Panc1 (cell line): Measurements from ENCODE around the gene TMEM131. TPM values are rescaled to one million over a fixed set of nuclear protein-coding genes. Genes with fewer than 3 reads are reported as not detected.

Experiments used
- ATAC-seq: fragments of 200-7000 bp; cut with Tn5 transposase; 2 replicates; pipeline ENCODE4 v1.9.1; 2020; ENCODE audit warnings: mild to moderate bottlenecking, moderate library complexity
- BruUV-seq: library from RNA; stranded (reverse); fragments of 400-500 nt; replicated peaks from 2 replicates; lab custom pipeline; 2021; lab: Mats Ljungman, UMichigan
- CTCF ChIA-PET: fragments of 300-600 bp; sonication (Branson Sonifier 250); formaldehyde crosslinking; loops from one replicate; lab custom pipeline; 2022; ENCODE audit warnings: antibody characterized with exemption; lab: Charles Lee
- POLR2A ChIA-PET: fragments of 300-600 bp; sonication (Branson Sonifier 250); formaldehyde crosslinking; loops from one replicate; lab custom pipeline; 2022; ENCODE audit warnings: antibody characterized with exemption; lab: Charles Lee
- DNase-seq: peaks from one replicate; pipeline ENCODE4 v3.0.0-alpha.2; 2010; ENCODE audit warnings: low read depth, low spot score
- H3K27ac ChIP-seq: 2 replicates; pipeline ENCODE4 v1.5.1; 2011; ENCODE audit warnings: mild to moderate bottlenecking, low read length, inconsistent platforms
- H3K27me3 ChIP-seq: fragments of 200-500 bp; sonication (Bioruptor generic); 2 replicates; pipeline ENCODE4 v1.6.0; 2014; ENCODE audit warnings: low read length, inconsistent platforms; ENCODE audit not compliant: control insufficient read depth, insufficient read depth
- H3K36me3 ChIP-seq: fragments of 200-500 bp; sonication (Bioruptor generic); 2 replicates; pipeline ENCODE4 v1.5.1; 2014; ENCODE audit warnings: inconsistent platforms, mild to moderate bottlenecking, low read length, moderate library complexity; ENCODE audit not compliant: control insufficient read depth, insufficient read depth
- H3K4me1 ChIP-seq: 2 replicates; pipeline ENCODE4 v1.5.1; 2011; ENCODE audit warnings: inconsistent platforms, mild to moderate bottlenecking, low read length, moderate library complexity; ENCODE audit not compliant: control insufficient read depth, insufficient read depth
- H3K4me3 ChIP-seq, 2 experiments: 2 replicates each; pipeline ENCODE4 v1.5.1; 2011 to 2012; ENCODE audit warnings: low read depth in 2 of 2, low read length in 2 of 2, mild to moderate bottlenecking in 2 of 2, inconsistent platforms in 1 of 2, moderate library complexity in 1 of 2
- H3K9me3 ChIP-seq: fragments of 200-500 bp; sonication (Bioruptor generic); 2 replicates; pipeline ENCODE4 v1.5.1; 2014; ENCODE audit warnings: low read depth, mild to moderate bottlenecking, inconsistent platforms, low read length, moderate library complexity; ENCODE audit not compliant: control insufficient read depth, insufficient read depth
- CTCF ChIP-seq: fragments of 450-650 bp; IDR thresholded peaks from 2 replicates; pipeline ENCODE4 v1.5.1; 2017; ENCODE audit warnings: mild to moderate bottlenecking
- POLR2AphosphoS5 ChIP-seq: IDR thresholded peaks from 2 replicates; pipeline ENCODE4 v1.6.1; 2012; ENCODE audit warnings: mild to moderate bottlenecking, low read depth, low read length, moderate library complexity
- REST ChIP-seq, 2 experiments: IDR thresholded peaks; 2 replicates each; pipeline ENCODE4 v1.6.1; 2011 to 2012; ENCODE audit warnings: low read depth in 2 of 2, control low read depth in 1 of 2, low read length in 1 of 2, mild to moderate bottlenecking in 1 of 2, moderate library complexity in 1 of 2; ENCODE audit not compliant: insufficient read depth in 1 of 2
- SIN3A ChIP-seq: IDR thresholded peaks from 2 replicates; pipeline ENCODE4 v1.6.1; 2012; ENCODE audit warnings: low read depth, mild to moderate bottlenecking, low read length, moderate library complexity, borderline replicate concordance; ENCODE audit not compliant: insufficient read depth
- TCF7L2 ChIP-seq: IDR thresholded peaks from 2 replicates; pipeline ENCODE4 v1.6.1; 2011; ENCODE audit warnings: mild to moderate bottlenecking, low read depth, low read length, inconsistent platforms
- in situ Hi-C: cut with HindIII; loops from 2 replicates; pipeline ENCODE4 v1.10.0; 2016; ENCODE audit warnings: low sequenced_read_pairs, low pct_unique_long_range_greater_than_20kb
- intact Hi-C: fragments of 100-400 bp; cut with micrococcal nuclease; formaldehyde crosslinking; loops from one replicate; pipeline ENCODE4 v1.10.0; 2022; ENCODE audit not compliant: unreplicated experiment
- total RNA-seq: library from RNA; stranded (reverse); gene quantifications from one replicate; pipeline ENCODE4 v1.2.1, GENCODE V29; 2021; ENCODE audit not compliant: unreplicated experiment

Gene TMEM131
- total RNA-seq, 1 experiment from 2014 or later, result 43.4 TPM

GRCh38 chr2:98012561-98012991 lies 16.8 kb upstream of the TMEM131 start:
- ChIA-PET POLR2A (no interaction called here), CTCF (interaction anchor here (0.6 kb wide), 1 partner anchor 175 kb away, joined by 5 read pairs; no protein-coding TSS in a partner anchor)
- Histone ChIP-seq H3K27ac (no peak overlapping the region), H3K9me3 (no peaks in the 10 kb centered on the region), H3K36me3 (no peaks in the 10 kb centered on the region), H3K4me3 (no peak overlapping the region), H3K27me3 (no peaks in the 10 kb centered on the region), H3K4me1 (no peaks in the 10 kb centered on the region)
- BruUV-seq, result no TSS peak
- in situ Hi-C loops, result no loop called here
- no peak for DNase-seq
- no peak for ATAC-seq
- TF ChIP-seq POLR2AphosphoS5 (no peak), CTCF (no peak), TCF7L2 (no peak), REST (IDR thresholded peaks at IDR 0.05; ENCODE audit: insufficient read depth in 1 of 2, low read depth in 2 of 2, low read length in 1 of 2) (no peak), SIN3A (no peak)
- intact Hi-C loops, result no loop called here

GRCh38 chr2:98009887-98010760 lies 14.4 kb upstream of the TMEM131 start:
- intact Hi-C loops (no loop called here), in situ Hi-C loops (no loop called here)
- Histone ChIP-seq H3K27ac (no peak overlapping the region), H3K4me1 (no peaks in the 10 kb centered on the region), H3K36me3 (no peaks in the 10 kb centered on the region), H3K4me3 (no peak overlapping the region), H3K27me3 (no peaks in the 10 kb centered on the region), H3K9me3 (no peaks in the 10 kb centered on the region)
- ChIA-PET POLR2A (no interaction called here), CTCF (interaction anchor here (0.6 kb wide), 1 partner anchor 36 kb away, joined by 6 read pairs; no protein-coding TSS in a partner anchor)
- BruUV-seq, result no TSS peak
- DNase-seq (no peak), ATAC-seq (no peak)
- no peak for TF ChIP-seq SIN3A
- TF ChIP-seq POLR2AphosphoS5, result no peak
- TF ChIP-seq TCF7L2, result no peak
- no peak for TF ChIP-seq REST (IDR thresholded peaks at IDR 0.05; ENCODE audit: insufficient read depth in 1 of 2, low read depth in 2 of 2, low read length in 1 of 2)
- no peak for TF ChIP-seq CTCF
